ENCODE results near the gene FBXL7.

- TF ChIP-seq POLR2A (IDR thresholded peaks at IDR 0.05) (no peak), CTCF (IDR thresholded peaks at IDR 0.05) (no peak)
These were observed 191.5 kb downstream of the FBXL7 start for GRCh38 chr5:15691521-15691920.
